ENCODE measurements around the gene ACP1.

The ACP1 gene

GRCh38 chr2:279366-279765, 14.6 kb downstream of the ACP1 start:
- no peak overlapping the region for H3K4me2 ChIP-seq (ENCODE audit: low read length)
- no peak overlapping the region for H3K27ac ChIP-seq (ENCODE audit: low read length)
- no peaks in the 10 kb centered on the region for H3K9me3 ChIP-seq (ENCODE audit: insufficient read depth, low read length)
- peaks cover 67% of the 10 kb centered on the region for H3K36me3 ChIP-seq (replicated peaks; ENCODE audit: low read depth, low read length)
- peaks cover 19% of the 10 kb centered on the region for H4K20me1 ChIP-seq (ENCODE audit: insufficient read depth, low read length)
- H2AFZ ChIP-seq (ENCODE audit: low read depth, low read length): no peak overlapping the region
- H3K79me2 ChIP-seq (ENCODE audit: low read length): peaks cover 23% of the 10 kb centered on the region
- H3K27me3 ChIP-seq (ENCODE audit: low read depth, low read length): no peaks in the 10 kb centered on the region
- TF ChIP-seq, protein P1, sequence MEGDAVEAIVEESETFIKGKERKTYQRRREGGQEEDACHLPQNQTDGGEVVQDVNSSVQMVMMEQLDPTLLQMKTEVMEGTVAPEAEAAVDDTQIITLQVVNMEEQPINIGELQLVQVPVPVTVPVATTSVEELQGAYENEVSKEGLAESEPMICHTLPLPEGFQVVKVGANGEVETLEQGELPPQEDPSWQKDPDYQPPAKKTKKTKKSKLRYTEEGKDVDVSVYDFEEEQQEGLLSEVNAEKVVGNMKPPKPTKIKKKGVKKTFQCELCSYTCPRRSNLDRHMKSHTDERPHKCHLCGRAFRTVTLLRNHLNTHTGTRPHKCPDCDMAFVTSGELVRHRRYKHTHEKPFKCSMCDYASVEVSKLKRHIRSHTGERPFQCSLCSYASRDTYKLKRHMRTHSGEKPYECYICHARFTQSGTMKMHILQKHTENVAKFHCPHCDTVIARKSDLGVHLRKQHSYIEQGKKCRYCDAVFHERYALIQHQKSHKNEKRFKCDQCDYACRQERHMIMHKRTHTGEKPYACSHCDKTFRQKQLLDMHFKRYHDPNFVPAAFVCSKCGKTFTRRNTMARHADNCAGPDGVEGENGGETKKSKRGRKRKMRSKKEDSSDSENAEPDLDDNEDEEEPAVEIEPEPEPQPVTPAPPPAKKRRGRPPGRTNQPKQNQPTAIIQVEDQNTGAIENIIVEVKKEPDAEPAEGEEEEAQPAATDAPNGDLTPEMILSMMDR (IDR thresholded peaks at IDR 0.05; ENCODE audit: low read depth, low read length): no peak
- TF ChIP-seq EZH2phosphoT487 (IDR thresholded peaks at IDR 0.05; ENCODE audit: low read depth): no peak
- no peak overlapping the region for H3K9ac ChIP-seq (ENCODE audit: low read length)
- H3K4me1 ChIP-seq (ENCODE audit: low read length): peaks cover 13% of the 10 kb centered on the region
- H3K4me3 ChIP-seq (ENCODE audit: low read length): no peak overlapping the region

DNA sequence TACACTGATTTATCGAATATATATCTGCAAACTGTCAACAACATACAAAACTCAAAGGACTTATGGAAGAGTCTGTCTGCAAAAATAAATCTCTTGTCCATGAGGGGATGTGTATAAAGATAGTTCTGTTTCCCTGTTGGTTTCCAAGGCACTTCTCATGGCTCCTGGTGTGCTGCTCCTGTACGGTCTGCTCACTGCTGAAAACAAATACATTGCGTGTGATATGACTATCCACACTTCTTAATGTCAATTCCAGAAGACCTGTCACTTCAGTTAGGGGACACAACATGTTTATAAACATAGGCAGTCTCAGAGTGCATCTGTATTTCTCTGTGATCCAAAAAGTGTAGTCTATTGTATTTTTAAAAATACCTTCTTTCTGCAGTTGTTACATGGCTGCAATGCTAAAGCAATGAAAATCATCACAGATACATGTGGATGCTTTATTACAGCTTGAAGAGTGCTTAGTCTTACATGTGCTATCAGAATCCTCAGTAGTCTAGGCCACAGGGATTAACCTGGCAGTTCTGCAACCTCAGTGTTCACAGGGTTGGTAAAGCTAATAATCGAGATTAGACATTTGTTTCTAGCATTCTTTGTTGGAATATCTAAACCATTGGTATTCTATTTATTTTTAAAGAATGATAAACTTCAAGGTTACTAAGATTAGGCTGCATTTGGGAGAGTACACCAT, 15.4 kb downstream of the ACP1 start:
- no peak for TF ChIP-seq EZH2phosphoT487 (IDR thresholded peaks at IDR 0.05; ENCODE audit: low read depth)
- TF ChIP-seq, protein P1 (IDR thresholded peaks at IDR 0.05; ENCODE audit: low read depth, low read length): no peak
- Histone ChIP-seq H3K27ac (ENCODE audit: low read length) (no peak overlapping the region), H2AFZ (ENCODE audit: low read depth, low read length) (no peak overlapping the region), H4K20me1 (ENCODE audit: insufficient read depth, low read length) (peaks cover 12% of the 10 kb centered on the region), H3K79me2 (ENCODE audit: low read length) (peaks cover 16% of the 10 kb centered on the region), H3K9me3 (ENCODE audit: insufficient read depth, low read length) (no peaks in the 10 kb centered on the region), H3K9ac (ENCODE audit: low read length) (no peak overlapping the region), H3K36me3 (replicated peaks; ENCODE audit: low read depth, low read length) (peaks cover 61% of the 10 kb centered on the region), H3K4me2 (ENCODE audit: low read length) (no peak overlapping the region), H3K27me3 (ENCODE audit: low read depth, low read length) (no peaks in the 10 kb centered on the region), H3K4me1 (ENCODE audit: low read length) (peaks cover 6% of the 10 kb centered on the region), H3K4me3 (ENCODE audit: low read length) (no peak overlapping the region)

DNA sequence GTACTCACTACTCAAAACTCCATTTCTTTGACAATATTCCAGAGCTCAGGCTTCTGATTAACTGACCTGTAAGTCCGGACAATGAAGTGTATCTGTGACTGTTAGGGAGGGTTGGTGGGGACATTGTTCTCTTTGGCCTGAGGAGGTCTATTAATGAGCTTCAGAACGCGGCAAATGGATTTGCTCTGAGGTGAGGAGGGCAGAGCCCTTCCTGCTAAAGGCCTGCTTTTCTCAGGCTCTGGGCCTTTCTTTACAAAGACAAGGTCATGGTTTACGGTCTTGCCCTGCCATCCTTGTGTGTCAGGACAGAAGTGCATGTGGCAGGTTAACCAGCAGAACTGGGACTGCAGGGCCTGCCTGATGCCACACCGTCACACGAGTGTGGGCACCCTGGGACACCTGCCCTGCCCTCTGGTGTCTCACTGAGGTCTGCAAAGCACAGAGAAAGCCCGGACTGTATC, 15.9 kb downstream of the ACP1 start:
- Histone ChIP-seq H3K36me3 (replicated peaks; ENCODE audit: low read depth, low read length) (peaks cover 60% of the 10 kb centered on the region), H3K4me1 (ENCODE audit: low read length) (peaks cover under 1% of the 10 kb centered on the region), H3K79me2 (ENCODE audit: low read length) (peaks cover 10% of the 10 kb centered on the region), H3K9me3 (ENCODE audit: insufficient read depth, low read length) (no peaks in the 10 kb centered on the region), H3K4me3 (ENCODE audit: low read length) (no peak overlapping the region), H3K27ac (ENCODE audit: low read length) (no peak overlapping the region), H4K20me1 (ENCODE audit: insufficient read depth, low read length) (peaks cover 6% of the 10 kb centered on the region), H3K9ac (ENCODE audit: low read length) (no peak overlapping the region), H3K27me3 (ENCODE audit: low read depth, low read length) (no peaks in the 10 kb centered on the region), H2AFZ (ENCODE audit: low read depth, low read length) (no peak overlapping the region), H3K4me2 (ENCODE audit: low read length) (no peak overlapping the region)
- TF ChIP-seq, protein P1 (IDR thresholded peaks at IDR 0.05; ENCODE audit: low read depth, low read length): no peak
- TF ChIP-seq EZH2phosphoT487 (IDR thresholded peaks at IDR 0.05; ENCODE audit: low read depth): no peak

DNA sequence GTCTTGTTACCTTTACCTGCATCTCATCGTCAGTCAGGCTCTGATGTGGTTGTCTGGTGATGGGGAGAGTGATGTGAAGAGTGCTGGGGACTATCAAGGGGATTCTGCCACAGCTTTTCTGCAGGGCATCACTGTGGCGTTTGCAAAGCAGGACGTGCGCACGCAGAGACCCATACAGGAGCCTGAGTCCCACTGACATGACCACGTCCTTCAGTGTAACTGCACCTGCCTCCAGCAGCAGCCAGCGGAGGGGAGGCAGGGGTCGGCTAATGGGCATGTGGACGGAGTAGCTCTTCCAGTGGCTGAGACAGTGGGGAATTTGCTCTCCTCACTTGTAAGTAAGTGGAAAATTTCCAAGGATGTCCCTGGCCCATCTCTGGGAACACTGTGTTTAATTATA, 16.6 kb downstream of the ACP1 start:
- no peaks in the 10 kb centered on the region for H3K4me1 ChIP-seq (ENCODE audit: low read length)
- no peak overlapping the region for H3K4me2 ChIP-seq (ENCODE audit: low read length)
- H3K79me2 ChIP-seq (ENCODE audit: low read length): peaks cover 3% of the 10 kb centered on the region
- H3K4me3 ChIP-seq (ENCODE audit: low read length): no peak overlapping the region
- no peaks in the 10 kb centered on the region for H4K20me1 ChIP-seq (ENCODE audit: insufficient read depth, low read length)
- no peak overlapping the region for H3K9ac ChIP-seq (ENCODE audit: low read length)
- H3K9me3 ChIP-seq (ENCODE audit: insufficient read depth, low read length): no peaks in the 10 kb centered on the region
- no peak overlapping the region for H3K27ac ChIP-seq (ENCODE audit: low read length)
- no peaks in the 10 kb centered on the region for H3K27me3 ChIP-seq (ENCODE audit: low read depth, low read length)
- no peak overlapping the region for H2AFZ ChIP-seq (ENCODE audit: low read depth, low read length)
- TF ChIP-seq EZH2phosphoT487 (IDR thresholded peaks at IDR 0.05; ENCODE audit: low read depth): no peak
- TF ChIP-seq, protein P1 (IDR thresholded peaks at IDR 0.05; ENCODE audit: low read depth, low read length): no peak
- H3K36me3 ChIP-seq (replicated peaks; ENCODE audit: low read depth, low read length): peaks cover 55% of the 10 kb centered on the region
